Activated T-cell treated with anti-CD3 and anti-CD28 coated beads, Interleukin-2, amount 50 U/mL, for 4 hours (primary cell): Measurements from ENCODE around the gene WFDC10B. TPM values are rescaled to one million over a fixed set of nuclear protein-coding genes. Genes with fewer than 3 reads are reported as not detected.
A peak's percentile ranks its signal among the peaks of the same experiment; 100 is the strongest.
"Not testable (repeated sequence)": the region's sequence is repeated elsewhere in the genome, so short reads cannot be mapped to it uniquely, and the experiment has no call there.

Experiments
- ATAC-seq, 2 donors: fragments of 200-7000 bp; cut with Tn5 transposase; one replicate each; pipeline ENCODE4 v1.10.0; 2021
- DNase-seq: peaks from one replicate; pipeline ENCODE4 v3.0.0-alpha.2; 2020
- H3K27me3 Mint-ChIP-seq: one replicate; pipeline ENCODE4 v1.8.0; 2021; ENCODE audit warnings: low read depth, mixed read lengths
- H3K36me3 Mint-ChIP-seq: one replicate; pipeline ENCODE4 v1.8.0; 2022; ENCODE audit warnings: mixed read lengths; ENCODE audit not compliant: insufficient read depth
- H3K4me1 Mint-ChIP-seq: one replicate; pipeline ENCODE4 v1.8.0; 2021; ENCODE audit warnings: low read depth, mixed read lengths
- H3K4me3 Mint-ChIP-seq: one replicate; pipeline ENCODE4 v1.8.0; 2021; ENCODE audit warnings: mild to moderate bottlenecking, moderate library complexity, mixed read lengths
- H3K9me3 Mint-ChIP-seq: one replicate; pipeline ENCODE4 v1.8.0; 2021; ENCODE audit warnings: mixed read lengths
- total RNA-seq, 3 donors: library from RNA; stranded (reverse); gene quantifications; one replicate each; pipeline ENCODE4 v1.2.1, GENCODE V29; 2021

Gene WFDC10B
- total RNA-seq: not detected

GRCh38 chr20:45704969-45705637 is at the start of gene WFDC10B:
Gene WFDC10B, minus strand, starts transcription at chr20:45705019. Its CDS starts 19,027 bp downstream, at chr20:45685992.
- H3K4me3 Mint-ChIP-seq: no peak within 1 kb of the TSS
- no peaks in the 10 kb centered on the region for H3K9me3 Mint-ChIP-seq
- no peaks in the 10 kb centered on the region for H3K4me1 Mint-ChIP-seq
- DNase-seq (no peak), ATAC-seq (no peak)
- H3K36me3 Mint-ChIP-seq: no peaks in the 10 kb centered on the region
- peaks cover 36% of the 10 kb centered on the region for H3K27me3 Mint-ChIP-seq

- DNase-seq: no peak
- Mint-ChIP-seq H3K9me3 (peaks cover 7% of the 10 kb centered on the region), H3K36me3 (no peaks in the 10 kb centered on the region), H3K4me1 (peaks cover 21% of the 10 kb centered on the region), H3K27me3 (peaks cover 12% of the 10 kb centered on the region), H3K4me3 (no peak overlapping the region)
- peak; percentile 85 to 87 for ATAC-seq
Measured at GRCh38 chr20:45752746-45753145, 47.9 kb upstream of the WFDC10B start.

GRCh38 chr20:45751721-45752120 is 46.9 kb upstream of the WFDC10B start:
- no peak for DNase-seq
- H3K36me3 Mint-ChIP-seq: no peaks in the 10 kb centered on the region
- peak in 1 of 2 donors; percentile 38 for ATAC-seq
- H3K9me3 Mint-ChIP-seq: peaks cover 7% of the 10 kb centered on the region
- peak overlapping the region; percentile 16 for H3K4me3 Mint-ChIP-seq
- H3K4me1 Mint-ChIP-seq: peaks cover 21% of the 10 kb centered on the region
- peaks cover 12% of the 10 kb centered on the region for H3K27me3 Mint-ChIP-seq

- Mint-ChIP-seq H3K27me3 (peaks cover 14% of the 10 kb centered on the region), H3K4me1 (no peaks in the 10 kb centered on the region), H3K36me3 (no peaks in the 10 kb centered on the region), H3K4me3 (no peak overlapping the region), H3K9me3 (no peaks in the 10 kb centered on the region)
- DNase-seq: no peak
- no peak for ATAC-seq
Measured at GRCh38 chr20:45745015-45745414, 40.2 kb upstream of the WFDC10B start.

- no peak overlapping the region for H3K4me3 Mint-ChIP-seq
- peaks cover 6% of the 10 kb centered on the region for H3K27me3 Mint-ChIP-seq
- DNase-seq (no peak), ATAC-seq (no peak)
- H3K9me3 Mint-ChIP-seq: no peaks in the 10 kb centered on the region
- no peaks in the 10 kb centered on the region for H3K4me1 Mint-ChIP-seq
- H3K36me3 Mint-ChIP-seq: no peaks in the 10 kb centered on the region
Measured at GRCh38 chr20:45742596-45742995, 37.8 kb upstream of the WFDC10B start.

GRCh38 chr20:45735988-45736387 is 31.2 kb upstream of the WFDC10B start:
- Mint-ChIP-seq H3K4me3 (no peak overlapping the region), H3K36me3 (peaks cover under 1% of the 10 kb centered on the region), H3K27me3 (peaks cover 39% of the 10 kb centered on the region), H3K9me3 (peaks cover 18% of the 10 kb centered on the region), H3K4me1 (no peaks in the 10 kb centered on the region)
- ATAC-seq (no peak), DNase-seq (no peak)

GRCh38 chr20:45735552-45735951 is 30.7 kb upstream of the WFDC10B start:
- no peak overlapping the region for H3K4me3 Mint-ChIP-seq
- H3K36me3 Mint-ChIP-seq: peaks cover 2% of the 10 kb centered on the region
- H3K4me1 Mint-ChIP-seq: no peaks in the 10 kb centered on the region
- H3K27me3 Mint-ChIP-seq: peaks cover 42% of the 10 kb centered on the region
- ATAC-seq (no peak), DNase-seq (no peak)
- peaks cover 20% of the 10 kb centered on the region for H3K9me3 Mint-ChIP-seq

GRCh38 chr20:45732199-45732598 is 27.4 kb upstream of the WFDC10B start:
- H3K27me3 Mint-ChIP-seq: peaks cover 37% of the 10 kb centered on the region
- H3K9me3 Mint-ChIP-seq: peaks cover 20% of the 10 kb centered on the region
- ATAC-seq (no peak), DNase-seq (no peak)
- H3K4me1 Mint-ChIP-seq: no peaks in the 10 kb centered on the region
- H3K4me3 Mint-ChIP-seq: no peak overlapping the region
- H3K36me3 Mint-ChIP-seq: peaks cover 2% of the 10 kb centered on the region

- H3K36me3 Mint-ChIP-seq: peaks cover 2% of the 10 kb centered on the region
- peak; percentile 18 to 28 for ATAC-seq
- no peaks in the 10 kb centered on the region for H3K4me1 Mint-ChIP-seq
Measured at GRCh38 chr20:45727044-45727443, 22.2 kb upstream of the WFDC10B start.

GRCh38 chr20:45725134-45725533 is 20.3 kb upstream of the WFDC10B start:
- Mint-ChIP-seq H3K27me3 (peaks cover 20% of the 10 kb centered on the region), H3K4me1 (no peaks in the 10 kb centered on the region), H3K9me3 (no peaks in the 10 kb centered on the region), H3K4me3 (no peak overlapping the region), H3K36me3 (no peaks in the 10 kb centered on the region)
- DNase-seq: no peak
- no peak for ATAC-seq

More at GRCh38 chr20:45727044-45727443, 22.2 kb upstream of the WFDC10B start:
- H3K27me3 Mint-ChIP-seq: peaks cover 25% of the 10 kb centered on the region
- no peak for DNase-seq
- no peak overlapping the region for H3K4me3 Mint-ChIP-seq
- H3K9me3 Mint-ChIP-seq: peaks cover 7% of the 10 kb centered on the region

- Mint-ChIP-seq H3K27me3 (peaks cover 27% of the 10 kb centered on the region), H3K4me3 (no peak within 1 kb of the TSS), H3K9me3 (no peaks in the 10 kb centered on the region), H3K4me1 (no peaks in the 10 kb centered on the region), H3K36me3 (no peaks in the 10 kb centered on the region)
- ATAC-seq (no peak), DNase-seq (no peak)
Measured at GRCh38 chr20:45722047-45722446, 17.2 kb upstream of the WFDC10B start, which contains the start of gene SPINT4. Gene SPINT4, plus strand, starts transcription at chr20:45722347. Its CDS starts 21 bp downstream, at chr20:45722368.

GRCh38 chr20:45716141-45716688 is 11.4 kb upstream of the WFDC10B start:
- H3K4me1 Mint-ChIP-seq, ATAC-seq, H3K9me3 Mint-ChIP-seq, H3K4me3 Mint-ChIP-seq, H3K36me3 Mint-ChIP-seq, DNase-seq: not testable (repeated sequence)
- peaks cover 26% of the 10 kb centered on the region for H3K27me3 Mint-ChIP-seq

GRCh38 chr20:45701873-45702272 is 2.9 kb downstream of the WFDC10B start, which contains the start of gene WFDC13:
Gene WFDC13, plus strand, starts transcription at chr20:45702038. Its CDS starts 86 bp downstream, at chr20:45702124.
- Mint-ChIP-seq H3K4me1 (no peaks in the 10 kb centered on the region), H3K4me3 (no peak within 1 kb of the TSS), H3K36me3 (no peaks in the 10 kb centered on the region), H3K27me3 (peaks cover 12% of the 10 kb centered on the region), H3K9me3 (no peaks in the 10 kb centered on the region)
- DNase-seq (no peak), ATAC-seq (no peak)

- Mint-ChIP-seq H3K9me3 (no peaks in the 10 kb centered on the region), H3K36me3 (no peaks in the 10 kb centered on the region), H3K27me3 (peaks cover 12% of the 10 kb centered on the region), H3K4me3 (no peak overlapping the region), H3K4me1 (no peaks in the 10 kb centered on the region)
- no peak for DNase-seq
- ATAC-seq: no peak
Measured at GRCh38 chr20:45701104-45701503, 3.7 kb downstream of the WFDC10B start.

GRCh38 chr20:45695496-45695895 is 9.3 kb downstream of the WFDC10B start:
- DNase-seq (no peak), ATAC-seq (no peak)
- H3K4me3 Mint-ChIP-seq: no peak overlapping the region
- H3K4me1 Mint-ChIP-seq: no peaks in the 10 kb centered on the region
- H3K27me3 Mint-ChIP-seq: peaks cover 38% of the 10 kb centered on the region
- H3K9me3 Mint-ChIP-seq: no peaks in the 10 kb centered on the region
- no peaks in the 10 kb centered on the region for H3K36me3 Mint-ChIP-seq
